GM12878 (cell line): ENCODE results near the gene NXN. TPM values are rescaled to one million over a fixed set of nuclear protein-coding genes. Genes with fewer than 3 reads are reported as not detected.

Experiments used
- ATAC-seq: fragments of 200-7000 bp; cut with Tn5 transposase; 3 replicates; pipeline ENCODE4 v1.9.1; 2020; ENCODE audit warnings: mild to moderate bottlenecking, moderate library complexity
- BruUV-seq: library from RNA; stranded (reverse); fragments of 400-500 nt; replicated peaks from 2 replicates; lab custom pipeline; 2021; lab: Mats Ljungman, UMichigan
- CTCF ChIA-PET: fragments of 300-600 bp; sonication (Branson Sonifier 250); formaldehyde crosslinking; extraction: SDS; loops from one replicate; lab custom pipeline; 2021; ENCODE audit warnings: inconsistent platforms; lab: Yijun Ruan, JAX
- POLR2A ChIA-PET: fragments of 350-600 bp; formaldehyde crosslinking; extraction: SDS; loops from one replicate; lab custom pipeline; 2021; ENCODE audit warnings: inconsistent platforms; lab: Charles Lee
- RAD21 ChIA-PET: fragments of 300-600 bp; sonication (Branson Sonifier 250); formaldehyde crosslinking; loops from one replicate; lab custom pipeline; 2023; ENCODE audit warnings: antibody characterized with exemption; ENCODE audit not compliant: unreplicated experiment; lab: Charles Lee
- SMC1A ChIA-PET: fragments of 300-600 bp; sonication (Branson Sonifier 250); formaldehyde crosslinking; loops from one replicate; lab custom pipeline; 2023; ENCODE audit not compliant: unreplicated experiment, uncharacterized antibody; lab: Charles Lee
- DNase-seq: peaks from one replicate; pipeline ENCODE4 v3.0.0-alpha.2; 2011; ENCODE audit warnings: low read depth, low spot score
- FAIRE-seq: peaks from 3 replicates; lab custom pipeline; 2011; peaks lifted over from hg19 to GRCh38; lab: Jason Lieb, UNC
- H2AFZ ChIP-seq: 2 replicates; pipeline ENCODE4 v1.6.0; 2011; ENCODE audit warnings: low read depth, low read length, control low read depth; ENCODE audit not compliant: control insufficient read depth
- H3K27ac ChIP-seq: 2 replicates; pipeline ENCODE4 v1.5.1; 2011; ENCODE audit warnings: control low read depth; ENCODE audit not compliant: control insufficient read depth, insufficient read depth
- H3K27me3 ChIP-seq, 2 experiments: replicated peaks in 1 of 2; 2 replicates each; pipeline versions ENCODE4 v1.6.0 to v1.6.1; 2011; ENCODE audit warnings: low read length in 1 of 2; ENCODE audit not compliant: control insufficient read depth in 2 of 2, insufficient read depth in 2 of 2
- H3K36me3 ChIP-seq, 2 experiments: 2 replicates each; pipeline ENCODE4 v1.5.1; 2011; ENCODE audit warnings: low read length in 1 of 2; ENCODE audit not compliant: control insufficient read depth in 2 of 2, insufficient read depth in 2 of 2
- H3K4me1 ChIP-seq: 2 replicates; pipeline ENCODE4 v1.6.1; 2011; ENCODE audit warnings: mild to moderate bottlenecking, low read length, moderate library complexity, mixed read lengths; ENCODE audit not compliant: control insufficient read depth, insufficient read depth
- H3K4me2 ChIP-seq: 2 replicates; pipeline ENCODE4 v1.6.0; 2011; ENCODE audit warnings: control low read depth; ENCODE audit not compliant: control insufficient read depth, insufficient read depth
- H3K4me3 ChIP-seq: fragments of 200-600 bp; sonication (generic); 2 replicates; pipeline ENCODE4 v1.5.1; 2016
- H3K79me2 ChIP-seq: 2 replicates; pipeline ENCODE4 v1.6.0; 2011; ENCODE audit warnings: low read length; ENCODE audit not compliant: control insufficient read depth, insufficient read depth
- H3K9ac ChIP-seq: 2 replicates; pipeline ENCODE4 v1.8.0; 2011; ENCODE audit warnings: low read length, control low read depth, mixed read lengths; ENCODE audit not compliant: control insufficient read depth, insufficient read depth
- H3K9me3 ChIP-seq: replicated peaks from 3 replicates; pipeline ENCODE4 v1.5.1; 2011; ENCODE audit warnings: mild to moderate bottlenecking, low read length; ENCODE audit not compliant: control insufficient read depth, insufficient read depth
- H4K20me1 ChIP-seq: 2 replicates; pipeline ENCODE4 v1.6.0; 2011; ENCODE audit not compliant: control insufficient read depth, insufficient read depth
- ATF7 ChIP-seq: fragments of 450-650 bp; IDR thresholded peaks from 2 replicates; pipeline ENCODE4 v1.6.1; 2016; ENCODE audit warnings: low read depth, mild to moderate bottlenecking
- CREM ChIP-seq: IDR thresholded peaks from 2 replicates; pipeline ENCODE4 v1.6.1; 2014; ENCODE audit warnings: antibody characterized with exemption, low read depth
- E2F4 ChIP-seq: IDR thresholded peaks from 2 replicates; pipeline ENCODE4 v1.6.1; 2012; ENCODE audit warnings: low read depth, low read length, improper control_type of control experiment
- GATAD2B ChIP-seq: fragments of 450-650 bp; conservative IDR thresholded peaks from 2 replicates; pipeline ENCODE4 v1.6.1; 2017; ENCODE audit warnings: low read depth, mild to moderate bottlenecking, moderate library complexity
- HSF1 ChIP-seq: fragments of 150-350 bp; IDR thresholded peaks from 2 replicates; pipeline ENCODE4 v1.6.1; 2014; ENCODE audit warnings: mild to moderate bottlenecking, low read depth, low read length
- KAT2A ChIP-seq: conservative IDR thresholded peaks from 2 replicates; pipeline ENCODE4 v1.6.1; 2011; ENCODE audit warnings: low read depth, low read length; ENCODE audit not compliant: control insufficient read depth
- NRF1 ChIP-seq: conservative IDR thresholded peaks from 2 replicates; pipeline ENCODE4 v1.6.1; 2011; ENCODE audit warnings: mild to moderate bottlenecking, low read depth, low read length, improper control_type of control experiment
- PAX5 ChIP-seq: IDR thresholded peaks from 2 replicates; pipeline ENCODE4 v1.6.1; 2011; ENCODE audit warnings: low read depth, low read length, borderline replicate concordance
- POU2F2 ChIP-seq: IDR thresholded peaks from 3 replicates; pipeline ENCODE4 v1.6.1; 2011; ENCODE audit warnings: low read depth, mild to moderate bottlenecking, low read length, borderline replicate concordance
- PRDM15 ChIP-seq: fragments of 450-650 bp; formaldehyde crosslinking; IDR thresholded peaks from 2 replicates; pipeline ENCODE4 v1.4.0; 2020; ENCODE audit warnings: mild to moderate bottlenecking, moderate library complexity
- STAT3 ChIP-seq: IDR thresholded peaks from 2 replicates; pipeline ENCODE4 v1.6.1; 2011; ENCODE audit warnings: low read depth, low read length, improper control_type of control experiment
- TARDBP ChIP-seq: IDR thresholded peaks from 2 replicates; pipeline ENCODE4 v1.6.1; 2016; ENCODE audit warnings: borderline replicate concordance
- TBL1XR1 ChIP-seq: IDR thresholded peaks from 2 replicates; pipeline ENCODE4 v1.6.1; 2012; ENCODE audit warnings: low read depth, low read length, improper control_type of control experiment
- ZNF274 ChIP-seq: IDR thresholded peaks from one replicate; pipeline ENCODE4 v1.8.0; 2011; ENCODE audit not compliant: insufficient read length, insufficient read depth
- WGBS: methylation state at CpG from one replicate; pipeline ENCODE4 v1.1.6; 2016; ENCODE audit warnings: low lambda C conversion rate; ENCODE audit not compliant: insufficient replicate concordance, insufficient coverage; ENCODE audit errors: missing lambda C conversion rate; 5-methylcytosine and 5-hydroxymethylcytosine counted together
- in situ Hi-C: fragments of 300-500 bp; cut with MboI; formaldehyde crosslinking; loops from 9 replicates; pipeline ENCODE4 v1.14.3; 2018; ENCODE audit warnings: mixed read lengths
- intact Hi-C: fragments of 100-400 bp; cut with micrococcal nuclease; formaldehyde crosslinking; loops from one replicate; pipeline ENCODE4 v1.14.2; 2022; ENCODE audit not compliant: unreplicated experiment
- polyA plus RNA-seq, 11 experiments: library from polyadenylated mRNA; depleted of rRNA in 4 of 11; unstranded in 6 of 11; stranded (reverse) in 5 of 11; fragments of >200 nt; fragmentation: Nextera tagmentation in 4 of 11; fragmentation: Illumina TruSeq in 1 of 11; extraction: Ambion mirVana in 4 of 11; extraction: Trizol in 1 of 11; gene quantifications; 1 replicate in 1 of 11; 2 replicates in 10 of 11; pipeline versions ENCODE4 v1.2.1 to v1.2.3, GENCODE V29; 2011 to 2016; ENCODE audit warnings: inconsistent platforms in 2 of 11, missing spikeins in 2 of 11, low read depth in 1 of 11
- total RNA-seq, 4 experiments: library from RNA; depleted of rRNA in 3 of 4; stranded (reverse); fragments of >200 nt in 3 of 4; fragmentation: Illumina TruSeq in 1 of 4; extraction: Trizol in 1 of 4; gene quantifications; 2 replicates each; pipeline versions ENCODE4 v1.2.1 to v1.2.3, GENCODE V29; 2013 to 2021

Gene NXN
- total and polyA plus RNA-seq, 10 of the 15 experiments (the other 5 are each of a cell fraction or from before 2014, with no cell fraction given) = 0.04 to 1.2 (median 0.30) TPM

DNA sequence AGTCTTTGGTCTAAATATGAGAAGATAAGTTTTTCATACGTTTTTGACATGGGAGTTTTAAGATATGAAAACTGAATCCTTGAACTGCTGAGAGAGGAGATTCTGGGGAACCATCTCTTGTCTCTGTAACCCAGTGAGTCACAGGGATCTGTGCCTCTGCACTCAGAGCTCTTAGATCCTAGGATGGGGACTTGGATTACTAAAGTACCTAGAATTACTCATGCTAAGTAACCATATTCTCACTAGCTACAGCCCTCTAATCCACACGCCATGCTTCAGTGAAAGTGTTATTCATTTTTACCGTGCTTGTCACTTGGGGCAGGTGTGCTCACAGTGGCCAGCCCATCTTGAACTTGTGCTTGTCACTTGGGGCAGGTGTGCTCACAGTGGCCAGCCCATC lies 195.4 kb downstream of the NXN start (continued):
- TF ChIP-seq KAT2A = no peak
- TF ChIP-seq, all 136 proteins: peak for 0

GRCh38 chr17:781805-782731 lies 197.5 kb downstream of the NXN start, which contains the start of the genes GLOD4 and MRM3:
Gene GLOD4, minus strand, starts transcription at chr17:782280. Its CDS starts 25 bp downstream, at chr17:782255.
Gene MRM3, plus strand, starts transcription at chr17:782353. Its CDS starts 26 bp downstream, at chr17:782379.
- Histone ChIP-seq H3K4me1 (peaks cover 10% of the 10 kb centered on the region), H2AFZ (peak within 1 kb of the TSS; percentile 80), H3K27me3 (no peaks in the 10 kb centered on the region), H3K36me3 (peaks cover 0 to 12% of the 10 kb centered on the region in 2 experiments; a peak in 3 of 4 replicates), H3K79me2 (peaks cover 41% of the 10 kb centered on the region), H3K4me2 (peak within 1 kb of the TSS; percentile 81), H4K20me1 (no peaks in the 10 kb centered on the region), H3K9ac (peak within 1 kb of the TSS; percentile 86), H3K27ac (peak within 1 kb of the TSS; percentile 72), H3K4me3 (peak within 1 kb of the TSS; percentile 89), H3K9me3 (no peaks in the 10 kb centered on the region)
- SMC1A ChIA-PET = interaction anchor here (0.9 to 2.4 kb wide), 7 partner anchors 18 to 370 kb away, joined by 3 to 13 read pairs (median 4); partner anchors contain the start of gene NXN
- peak; percentile 57 for FAIRE-seq
- intact Hi-C loops (loop anchor here (5.0 kb wide), 2 partner anchors 50 to 215 kb away; partner anchors contain the start of genes TIMM22 and TLCD3A), in situ Hi-C loops (no loop called here)
- BruUV-seq = TSS peak; percentile 80
- CTCF ChIA-PET = interaction anchor here (0.6 to 2.2 kb wide), 11 partner anchors 27 to 370 kb away, joined by 3 to 13 read pairs (median 3); partner anchors contain the start of genes NXN and TIMM22
- ATAC-seq = peak; percentile 96
- RAD21 ChIA-PET = interaction anchor here (0.8 to 3.9 kb wide), 6 partner anchors 14 to 366 kb away, joined by 3 to 25 read pairs (median 5); partner anchors contain the start of genes NXN and TIMM22
- WGBS = under 1% methylated on average over 87 of the region's 87 CpGs
- POLR2A ChIA-PET = interaction anchor here (0.5 to 2.0 kb wide), 6 partner anchors 9 to 214 kb away, joined by 3 to 9 read pairs (median 4); partner anchors contain the start of genes GEMIN4 and TIMM22
- peak; percentile 72 for DNase-seq
- no peak for TF ChIP-seq PRDM15 (CRISPR knock-in tag)
- peak; percentile 88 for TF ChIP-seq ATF7
- TF ChIP-seq ZNF274 = no peak
- TF ChIP-seq GATAD2B = peak; percentile 79
- peak; percentile 100 for TF ChIP-seq CREM
- peak; percentile 29; the same call in 1 of the 2 replicates for TF ChIP-seq NRF1
- peak; percentile 82; the same call in 2 of the 3 replicates for TF ChIP-seq POU2F2
- TF ChIP-seq PAX5 = peak; percentile 23; the same call in 1 of the 2 replicates
- TF ChIP-seq HSF1 = no peak
- TF ChIP-seq STAT3 = no peak
- peak; percentile 66; the same call in 1 of the 2 replicates for TF ChIP-seq TARDBP
- TF ChIP-seq TBL1XR1 = 0 out of 2 replicates have a peak, but pooled peaks have one; percentile 45
- peak; percentile 56; the same call in 1 of the 2 replicates for TF ChIP-seq E2F4
